Astrocyte of the hippocampus (primary cell): Measurements from ENCODE around the gene PDGFD.

ENCODE experiments used
- DNase-seq: peaks from one replicate; pipeline ENCODE4 v3.0.0; 2011; ENCODE audit warnings: low read depth, low spot score

Gene PDGFD

DNA sequence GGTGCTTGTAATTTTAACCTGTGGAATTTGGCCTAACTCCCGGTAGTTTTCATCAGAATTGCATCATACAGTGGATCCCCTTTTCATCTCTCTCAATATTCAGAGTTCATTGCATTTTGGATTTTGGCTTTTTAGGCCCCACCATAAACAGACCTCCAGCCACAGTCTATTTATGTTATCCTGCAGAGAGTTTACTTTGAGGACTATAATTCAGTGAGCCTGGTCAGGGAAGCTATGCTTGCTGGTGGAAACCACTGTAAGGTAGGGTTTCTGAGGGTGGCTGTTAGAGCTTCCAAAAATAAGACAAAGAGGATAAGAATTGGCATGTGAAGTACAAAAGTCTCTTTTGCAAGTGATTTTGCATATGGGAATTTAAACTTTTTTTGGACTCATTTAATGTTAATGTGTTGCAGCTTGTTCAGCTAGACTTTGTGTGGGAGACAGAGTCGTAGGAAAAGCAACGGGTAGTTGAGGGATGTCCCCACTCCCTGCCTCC lies 162.3 kb downstream of the PDGFD start:
- peak; percentile 30 for DNase-seq

DNA sequence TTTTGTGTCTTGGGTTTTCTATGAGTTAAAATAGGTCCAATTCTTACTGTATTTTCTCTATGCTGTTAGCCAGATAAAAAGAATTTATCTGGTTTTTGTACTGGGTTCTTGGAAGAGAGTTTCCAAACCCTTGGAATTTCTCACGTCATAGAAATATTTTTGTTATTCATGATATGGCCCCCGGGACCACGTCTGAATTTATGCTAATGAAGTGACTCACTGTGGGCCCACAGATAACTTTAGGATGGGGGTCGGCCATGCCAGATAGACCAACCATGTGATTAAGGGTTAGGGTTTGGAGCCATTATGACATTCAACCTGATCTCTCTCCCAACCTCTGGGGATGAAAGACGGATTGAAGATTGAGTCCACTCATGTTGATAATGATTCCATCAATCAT lies 163.1 kb downstream of the PDGFD start:
- peak; percentile 58 for DNase-seq

DNA sequence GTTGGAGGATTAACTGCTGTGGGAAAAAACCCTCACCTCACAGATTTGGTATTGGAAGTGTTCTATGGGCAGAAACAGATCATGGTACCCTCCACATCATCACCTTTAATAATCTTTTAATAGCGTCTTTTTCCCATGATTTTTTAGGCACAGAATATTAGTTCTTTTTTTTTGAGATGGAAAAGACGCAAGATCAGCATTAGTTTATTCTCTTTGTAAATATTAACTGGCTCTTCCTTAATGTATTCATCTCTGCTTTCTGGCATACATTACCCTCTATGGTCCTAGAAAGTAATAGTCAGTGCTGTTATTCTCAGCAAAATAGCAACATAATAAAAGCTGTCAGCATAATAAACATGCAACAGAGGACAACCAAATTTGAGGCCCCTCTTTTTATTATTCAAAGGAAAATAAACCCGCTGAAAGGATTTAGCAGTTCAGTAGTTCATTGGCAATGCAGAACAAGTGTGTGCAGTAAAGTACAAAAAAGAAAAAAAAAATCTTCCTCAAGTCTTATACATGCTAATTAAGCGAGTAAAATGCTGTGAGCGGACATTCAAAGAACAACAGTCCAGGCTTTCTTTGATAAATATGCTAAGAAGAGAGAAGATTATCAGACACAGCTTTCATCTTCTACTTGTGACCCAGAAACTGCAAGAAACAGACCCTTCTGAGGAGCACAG lies 165.0 kb downstream of the PDGFD start:
- DNase-seq, result no peak

DNA sequence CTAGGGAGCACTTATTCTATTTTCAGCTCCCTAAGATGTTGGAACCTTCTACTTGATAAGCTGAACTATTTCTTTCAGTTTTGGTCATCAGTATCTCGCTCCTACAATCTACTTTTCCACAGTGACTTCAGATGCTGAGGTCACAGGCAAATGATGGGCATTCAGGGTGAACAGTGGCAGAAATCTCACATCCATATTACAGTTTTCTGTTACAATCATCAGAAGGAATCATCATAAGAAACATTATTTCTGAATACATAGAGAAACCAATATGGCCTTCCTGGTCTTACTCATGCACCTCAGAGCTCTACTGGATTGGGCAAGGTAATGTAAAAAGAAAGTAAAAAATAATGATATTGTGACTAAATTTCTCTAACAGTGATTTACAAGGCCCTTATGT lies 166.9 kb downstream of the PDGFD start:
- no peak for DNase-seq

DNA sequence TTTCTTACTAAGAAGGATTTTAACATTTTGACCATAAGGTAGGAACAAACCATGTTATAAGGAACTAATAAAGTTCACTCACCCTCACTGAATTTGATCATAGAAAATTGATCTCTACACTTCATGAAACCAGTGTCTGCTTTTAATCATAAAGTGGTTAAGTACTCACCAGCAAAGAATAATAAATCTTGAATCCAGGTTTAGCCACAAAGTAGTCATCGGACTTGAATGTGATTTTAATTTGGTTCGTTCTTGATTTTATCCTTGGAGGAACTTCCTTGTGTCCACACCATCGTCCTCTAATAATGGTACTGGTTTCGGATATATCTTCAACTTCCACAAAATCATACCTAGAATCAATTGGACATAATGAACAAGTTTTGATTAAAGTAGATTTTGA lies 168.1 kb downstream of the PDGFD start:
- DNase-seq, result no peak

DNA sequence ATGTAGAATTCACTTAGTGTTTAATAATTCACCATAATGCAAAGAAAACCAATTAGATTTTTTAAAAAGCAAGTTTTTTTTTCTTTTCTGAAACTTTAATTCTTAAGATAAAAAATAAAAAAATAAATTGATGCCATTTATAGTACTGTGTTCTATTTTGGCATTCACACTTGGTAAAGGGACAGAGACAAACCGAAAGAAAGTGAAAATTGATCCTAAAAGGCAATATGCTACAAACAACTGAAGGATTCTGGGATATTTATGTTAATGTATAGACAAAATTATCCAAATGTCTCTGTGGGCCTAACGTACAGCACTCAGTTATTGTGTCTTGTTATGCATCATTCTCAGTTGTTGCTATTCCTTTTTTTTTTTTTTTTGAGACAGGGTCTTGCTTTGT lies 169.4 kb downstream of the PDGFD start:
- no peak for DNase-seq

DNA sequence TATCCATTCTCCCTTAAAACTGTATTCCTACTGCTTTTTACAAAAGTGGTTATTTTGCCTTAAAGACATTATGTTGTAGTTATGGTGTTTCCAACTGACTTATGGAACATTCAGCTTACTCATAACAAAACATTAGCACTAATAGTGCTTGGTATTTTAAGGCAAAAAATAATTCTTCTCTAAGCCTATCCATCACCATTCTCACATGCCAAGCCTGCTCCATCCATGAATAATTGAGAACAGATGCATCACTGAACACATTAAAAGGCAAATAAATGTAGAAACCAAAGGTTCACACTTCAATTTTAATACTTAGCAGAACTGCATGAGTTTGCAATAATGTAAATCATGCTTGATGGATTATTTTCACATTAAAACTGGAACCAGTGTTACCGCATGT lies 169.9 kb downstream of the PDGFD start:
- peak; percentile 6 for DNase-seq

DNA sequence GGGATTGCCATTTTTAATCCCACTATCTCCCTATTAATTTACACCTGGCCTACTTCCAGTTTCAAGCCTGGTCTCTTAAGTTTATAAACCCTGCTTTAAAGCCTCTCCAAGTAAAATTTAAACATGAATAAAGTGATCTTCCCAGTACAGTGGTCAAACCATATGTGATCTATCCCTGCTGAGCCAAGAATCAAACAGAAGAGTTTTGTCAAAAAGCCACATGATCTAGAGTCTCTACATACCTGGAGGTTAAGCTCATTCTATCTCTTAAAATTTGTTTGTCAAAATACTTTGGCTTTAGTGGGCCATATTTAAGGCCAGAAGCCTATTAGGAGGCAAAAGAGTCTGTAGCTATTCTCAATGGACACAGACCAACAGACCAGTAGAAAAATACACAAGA lies 170.4 kb downstream of the PDGFD start:
- no peak for DNase-seq

DNA sequence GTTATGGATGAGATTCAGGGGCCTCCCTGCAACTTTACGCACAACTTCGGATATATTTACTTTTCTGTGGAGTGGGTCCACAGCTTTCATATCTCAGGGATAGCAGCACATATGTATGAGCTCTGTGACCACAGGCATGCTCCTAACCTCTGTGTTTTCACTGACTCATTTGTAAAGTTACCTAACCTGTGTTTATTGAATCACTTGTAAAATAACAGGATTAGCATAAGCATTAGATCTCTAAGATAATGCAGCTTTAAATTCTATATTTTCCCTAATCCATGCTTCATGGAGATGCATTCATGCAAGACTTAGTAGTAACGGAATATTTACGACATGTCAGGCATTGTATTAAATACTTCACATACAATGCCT lies 175.4 kb downstream of the PDGFD start:
- DNase-seq, result peak; percentile 63

DNA sequence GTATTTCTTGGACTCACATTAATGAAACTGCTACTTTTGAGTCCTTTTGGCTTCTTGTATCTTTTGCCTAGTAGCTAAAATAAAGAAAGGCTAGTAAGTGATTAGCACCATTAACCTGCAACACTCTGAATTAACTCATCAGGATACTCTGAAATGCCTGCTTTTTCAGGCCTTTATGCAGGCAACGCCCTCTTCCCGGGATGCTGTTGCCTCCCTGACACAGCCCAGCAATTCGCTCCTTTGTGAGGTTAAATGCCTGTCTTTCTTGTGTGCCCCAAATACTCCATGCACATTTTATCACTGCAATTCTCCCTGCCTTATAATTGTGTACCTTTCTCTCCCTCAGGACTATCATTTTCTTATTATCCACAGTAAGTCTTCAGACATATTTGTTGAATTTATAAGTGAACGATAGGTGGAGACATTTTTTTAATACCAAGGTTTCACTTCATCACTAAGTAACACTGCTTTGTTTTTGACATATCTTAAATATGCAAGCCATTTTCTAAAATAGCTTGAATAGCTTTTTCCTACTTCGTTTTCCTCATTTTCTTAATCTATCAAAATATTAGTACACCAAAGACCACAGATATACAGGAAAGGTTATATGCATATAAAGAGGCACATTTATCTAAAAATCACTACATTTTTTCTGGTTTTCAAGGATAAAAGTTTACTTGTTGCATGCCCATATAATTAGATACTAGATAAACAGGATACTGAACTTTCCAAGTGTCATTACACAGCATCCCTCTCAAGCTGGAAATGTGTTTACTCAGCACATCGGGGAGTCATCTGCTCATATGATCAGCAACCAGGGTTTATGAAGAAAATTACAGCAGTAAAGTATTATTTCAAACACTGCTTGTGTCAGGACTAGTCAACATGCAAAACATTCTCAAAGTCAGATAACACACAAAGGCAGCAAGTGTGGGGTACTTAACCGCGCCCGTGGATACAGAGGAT lies 176.0 kb downstream of the PDGFD start:
- no peak for DNase-seq

DNA sequence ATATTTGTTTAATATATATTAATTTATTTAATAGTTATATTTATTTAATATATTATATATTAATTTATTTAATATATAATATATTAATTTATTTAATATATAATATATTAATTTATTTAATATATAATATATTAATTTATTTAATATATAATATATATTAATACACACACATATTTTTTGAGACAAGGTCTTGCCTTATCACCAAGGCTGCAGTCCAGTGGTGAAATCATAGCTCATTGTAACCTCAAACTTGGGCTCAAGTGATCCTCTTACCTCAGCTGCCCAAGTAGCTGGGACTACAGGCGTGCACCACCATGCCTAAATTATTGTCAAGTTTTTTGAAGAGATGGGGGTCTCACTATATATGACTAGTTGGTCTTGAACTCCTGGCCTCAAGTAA lies 178.9 kb downstream of the PDGFD start:
- DNase-seq, result no peak

DNA sequence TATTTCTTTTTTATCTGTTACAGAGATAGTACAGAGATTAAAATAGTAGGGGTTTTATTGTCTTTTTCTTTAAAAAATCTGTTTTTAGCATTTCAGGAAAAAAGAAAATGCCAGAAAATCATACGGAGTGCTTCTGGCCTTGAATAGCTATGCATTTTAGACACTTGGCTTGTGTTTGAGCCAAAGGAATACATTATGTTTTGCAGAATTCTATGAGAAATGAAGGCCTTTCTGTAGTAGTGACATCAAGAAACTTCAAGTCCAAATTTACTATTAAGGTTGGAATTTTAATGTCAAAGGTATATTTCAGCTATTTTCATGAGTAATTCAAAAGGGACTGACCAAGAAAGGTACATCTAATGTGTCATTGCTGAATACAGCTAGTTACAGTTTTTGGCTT lies 183.8 kb downstream of the PDGFD start:
- no peak for DNase-seq

DNA sequence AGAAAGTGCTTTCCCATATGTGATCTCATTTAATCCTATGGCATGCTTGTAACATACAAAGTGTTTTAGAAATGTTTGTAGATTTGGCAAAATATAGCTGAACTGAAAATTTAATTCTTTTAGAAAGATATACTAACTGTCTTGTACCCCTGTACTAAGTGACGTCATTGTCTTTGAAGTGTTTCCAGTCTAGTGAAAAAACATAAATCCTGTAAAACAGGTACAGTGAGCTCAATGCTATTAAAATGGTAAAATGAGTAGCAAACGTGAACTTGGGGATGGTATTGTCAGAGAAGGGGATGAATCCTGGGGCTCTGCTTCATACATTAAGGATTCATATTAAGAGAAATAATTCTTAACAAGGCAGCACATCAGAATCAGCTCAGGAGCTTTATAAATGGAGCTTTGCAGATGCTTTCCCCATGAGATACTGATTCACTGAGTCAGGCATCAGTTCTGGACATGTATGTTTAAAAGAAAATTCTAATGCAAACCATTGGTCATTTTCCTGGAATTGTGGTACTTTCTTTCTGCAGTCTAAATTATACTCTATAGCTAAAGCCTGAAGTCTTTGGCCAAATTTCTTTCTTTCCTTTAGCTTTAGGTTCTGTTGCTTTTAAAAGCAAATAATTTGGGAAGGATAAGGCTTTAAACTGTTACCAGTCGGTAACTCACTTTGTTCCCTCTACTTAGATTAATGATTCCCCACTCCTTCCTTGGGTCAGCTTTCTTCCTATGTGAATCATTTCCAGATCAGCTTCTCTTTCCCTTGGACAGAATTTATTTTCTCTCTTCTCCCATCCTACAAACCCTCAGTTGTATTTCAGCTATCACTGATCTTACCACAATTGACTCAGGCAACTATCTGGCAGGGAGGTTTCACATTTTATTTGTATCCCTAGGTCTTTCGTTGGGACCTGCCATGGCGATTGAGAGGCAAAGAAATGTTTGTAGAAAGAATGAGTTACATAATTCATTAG lies 185.0 kb downstream of the PDGFD start:
- no peak for DNase-seq

DNA sequence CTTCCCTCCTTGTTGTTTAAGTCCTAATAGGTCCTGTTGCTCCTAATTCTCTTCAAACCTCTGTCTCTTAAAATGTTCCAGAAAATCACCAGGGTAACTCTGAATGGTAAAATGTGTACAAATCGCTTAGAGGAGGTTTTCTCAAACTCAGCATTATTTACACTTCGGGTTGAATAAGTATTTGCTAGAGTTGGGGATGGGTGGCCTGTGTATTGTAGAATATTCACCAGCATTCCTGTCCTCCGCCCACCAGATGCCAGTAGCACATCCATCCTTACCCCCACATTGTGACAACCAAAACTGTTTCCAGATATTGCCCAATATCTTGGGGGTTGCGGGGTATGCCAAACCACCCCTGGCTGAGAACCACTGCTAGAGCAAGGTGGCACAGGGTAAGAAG lies 191.9 kb downstream of the PDGFD start:
- DNase-seq, result no peak

DNA sequence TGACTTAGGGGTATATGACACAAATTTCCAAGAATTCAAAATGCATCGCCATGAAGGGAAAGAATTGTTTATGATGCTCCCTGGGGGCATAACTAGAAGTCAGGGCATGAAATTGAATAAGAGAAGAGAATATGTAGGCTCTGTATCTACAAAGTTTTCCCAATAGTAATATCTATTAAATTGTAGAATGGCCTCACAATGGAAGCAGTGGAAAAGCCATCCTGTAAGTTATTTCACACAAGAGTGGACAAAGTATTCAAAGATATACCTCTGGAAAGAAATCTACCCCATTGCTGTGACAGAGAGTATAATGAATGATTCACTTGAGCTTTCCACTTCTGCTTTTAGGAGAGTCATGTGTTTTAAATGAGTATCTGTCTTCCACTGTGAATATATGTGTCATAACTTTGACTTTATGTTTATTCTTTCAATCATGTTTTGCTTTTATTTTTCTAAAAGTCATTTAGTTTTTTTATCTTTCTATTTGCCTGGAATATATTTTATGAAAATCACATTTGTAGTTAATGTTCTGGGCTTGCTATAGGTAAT lies 193.2 kb downstream of the PDGFD start:
- DNase-seq, result no peak

DNA sequence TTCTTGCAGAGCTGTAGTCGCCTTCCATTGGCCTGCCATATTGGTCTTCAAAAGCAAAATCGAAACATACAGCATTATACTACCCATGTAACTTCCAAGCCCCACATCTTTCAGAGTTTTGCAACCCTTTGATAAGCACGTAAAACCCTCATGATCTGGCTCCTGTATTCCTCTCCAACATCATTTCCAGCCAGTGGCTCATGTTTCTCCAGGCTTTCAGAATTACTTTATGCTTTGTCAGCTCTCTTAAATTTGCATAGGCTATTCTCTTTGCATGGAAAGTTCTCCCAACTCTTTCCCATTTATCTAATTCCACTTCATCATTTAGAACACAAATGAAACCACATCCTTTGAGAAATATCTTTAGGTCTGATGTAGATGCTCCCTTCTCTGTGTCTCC lies 195.3 kb downstream of the PDGFD start:
- DNase-seq, result no peak

DNA sequence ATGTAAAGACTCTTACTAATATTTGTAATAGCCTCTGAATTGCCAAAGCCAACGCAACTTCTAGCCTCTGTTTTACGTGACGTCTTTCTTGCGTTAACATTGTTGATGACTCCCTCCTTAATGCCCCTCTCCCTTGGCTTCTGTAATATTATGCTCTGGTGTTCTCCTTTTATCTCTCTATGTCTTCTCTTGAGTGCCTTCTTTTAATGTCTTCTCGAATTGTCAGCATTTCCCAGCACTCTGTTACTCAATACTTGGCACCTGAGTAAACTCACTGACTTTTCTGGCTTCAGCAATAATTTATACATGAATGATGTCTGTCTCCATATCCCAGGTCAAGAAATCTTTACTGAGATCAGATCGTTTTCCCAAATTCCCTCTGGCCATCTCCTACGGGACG lies 196.0 kb downstream of the PDGFD start:
- DNase-seq, result no peak

DNA sequence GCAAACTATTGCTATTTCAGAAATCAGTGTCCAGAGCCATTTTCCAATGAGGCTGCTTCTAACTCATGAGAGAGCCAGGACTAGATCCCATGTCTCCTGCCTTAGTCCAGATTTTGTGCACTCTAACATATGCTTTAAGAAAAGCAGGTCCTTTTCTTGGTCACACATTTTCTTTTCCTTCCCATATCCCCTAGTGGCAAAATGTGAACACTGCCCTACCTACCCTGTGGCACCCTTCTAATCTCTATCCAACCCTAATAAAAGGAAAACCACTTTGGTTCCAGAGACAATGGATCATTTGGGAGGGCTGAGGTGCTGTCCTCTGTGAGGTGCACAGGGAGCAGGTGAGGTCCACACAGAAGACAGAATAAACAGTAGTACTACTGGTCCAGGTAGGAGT lies 199.6 kb downstream of the PDGFD start:
- DNase-seq, result no peak

DNA sequence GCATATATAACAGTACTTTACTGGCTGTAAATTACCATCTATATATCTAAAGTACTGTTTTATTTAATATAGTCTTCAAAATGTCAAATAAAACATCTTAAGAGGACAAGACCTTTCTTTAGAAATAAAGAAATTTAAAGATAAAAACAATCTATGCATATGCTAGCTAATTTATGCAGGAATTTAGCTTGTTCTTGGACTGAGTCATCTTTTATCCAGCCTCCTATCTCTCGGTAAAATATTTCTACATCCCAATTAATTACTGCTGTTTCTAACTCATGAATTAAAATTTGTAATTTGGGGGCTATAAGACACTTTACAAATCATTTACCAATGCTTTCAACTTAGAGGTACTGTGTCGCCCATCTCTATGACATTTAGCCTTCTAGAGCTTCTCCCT lies 200.3 kb downstream of the PDGFD start:
- DNase-seq, result peak; percentile 22

DNA sequence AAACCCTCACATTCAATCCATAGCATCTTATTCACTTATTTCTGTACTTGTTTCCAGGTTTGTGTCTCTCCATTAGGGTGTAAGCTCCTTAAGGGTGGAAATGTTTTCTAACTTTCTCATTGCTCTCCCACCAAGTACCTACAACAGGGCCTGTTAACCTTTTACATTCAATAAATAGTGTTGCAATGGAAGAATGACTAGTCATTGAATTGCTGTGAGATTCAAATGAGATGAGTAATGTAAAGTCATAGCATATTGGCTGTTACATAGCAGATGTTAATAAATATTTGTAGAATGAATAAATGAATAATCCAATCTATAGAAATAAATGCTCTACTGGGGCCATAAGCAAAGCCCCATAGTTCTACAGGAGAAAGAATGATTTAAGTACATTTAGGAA lies 202.9 kb downstream of the PDGFD start:
- no peak for DNase-seq

DNA sequence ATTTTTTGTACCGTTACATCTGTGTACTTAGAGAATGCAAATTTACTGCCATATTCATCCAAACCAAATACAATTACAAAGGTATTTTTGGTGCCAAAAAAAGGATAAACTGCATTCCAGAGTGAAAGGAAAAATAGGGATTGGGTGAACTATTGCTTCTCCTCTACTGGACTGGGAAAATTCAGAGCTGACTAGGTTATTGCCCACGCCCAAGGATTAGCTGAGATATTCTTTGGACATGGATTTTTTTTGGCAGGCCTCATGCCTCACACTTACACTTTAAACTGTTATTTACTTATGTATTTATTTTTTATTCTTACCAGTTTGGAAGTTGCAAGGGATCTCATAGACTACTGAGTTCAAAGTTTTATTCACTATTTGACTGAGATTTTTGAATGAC lies 203.8 kb downstream of the PDGFD start:
- peak; percentile 31 for DNase-seq
